T-helper 1 cell (primary cell): ENCODE measurements around the gene RFTN2.
"Not testable (repeated sequence)": the region's sequence is repeated elsewhere in the genome, so short reads cannot be mapped to it uniquely, and the experiment has no call there.

Experiments
- DNase-seq, 5 donors: peaks; one replicate each; pipeline ENCODE4 v3.0.0-alpha.2; 2012 to 2020
- total RNA-seq, 4 donors: gene quantifications; one replicate each; lab custom pipeline; 2026; lab: John Stamatoyannopoulos, UW

The RFTN2 gene, protein sequence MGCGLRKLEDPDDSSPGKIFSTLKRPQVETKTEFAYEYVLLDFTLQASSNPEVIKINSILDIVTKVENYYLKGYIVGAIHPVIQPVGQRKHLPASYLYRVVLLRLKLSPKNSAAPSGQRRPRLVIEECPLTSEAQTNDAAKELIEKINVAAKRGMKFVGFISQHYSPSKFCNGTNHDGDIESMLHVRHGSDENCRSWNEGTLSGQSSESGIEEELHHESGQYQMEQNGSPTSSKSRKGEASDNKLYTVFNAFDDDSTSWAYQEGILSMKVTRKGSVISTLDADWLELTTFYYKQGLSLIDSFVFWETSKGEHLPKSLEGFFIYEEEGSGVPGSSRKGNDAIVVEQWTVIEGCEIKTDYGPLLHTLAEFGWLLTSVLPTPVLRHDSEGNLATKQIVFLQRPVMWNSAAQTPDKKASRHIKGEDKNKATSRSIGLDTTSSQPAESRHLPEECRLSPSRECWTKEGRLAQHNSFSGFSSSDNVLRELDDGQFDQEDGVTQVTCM
- total RNA-seq, result 0 to 0.12 (median 0.04) reads per million in 4 donors

DNA sequence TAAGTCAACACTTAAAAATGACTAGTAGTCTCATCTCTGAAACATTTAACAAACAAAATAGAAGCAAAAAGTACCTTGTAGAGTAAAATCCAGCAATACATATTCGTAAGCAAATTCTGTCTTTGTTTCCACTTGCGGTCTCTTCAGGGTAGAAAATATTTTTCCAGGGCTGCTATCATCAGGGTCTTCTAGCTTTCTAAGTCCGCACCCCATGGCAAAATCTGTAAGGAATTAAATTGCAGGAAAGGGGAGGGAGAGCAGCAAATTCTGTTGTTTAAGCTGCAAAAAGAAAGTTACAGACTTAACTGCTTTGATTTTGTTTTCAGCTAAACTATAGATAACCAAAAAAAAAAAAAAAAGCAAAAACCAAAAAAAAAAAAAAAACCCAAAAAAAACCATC, at the start of gene RFTN2:
RFTN2 (minus strand) TSS at position 342 of the 400 bp plus-strand sequence; CDS start at position 213, 129 bp downstream.
- no peak for DNase-seq

DNA sequence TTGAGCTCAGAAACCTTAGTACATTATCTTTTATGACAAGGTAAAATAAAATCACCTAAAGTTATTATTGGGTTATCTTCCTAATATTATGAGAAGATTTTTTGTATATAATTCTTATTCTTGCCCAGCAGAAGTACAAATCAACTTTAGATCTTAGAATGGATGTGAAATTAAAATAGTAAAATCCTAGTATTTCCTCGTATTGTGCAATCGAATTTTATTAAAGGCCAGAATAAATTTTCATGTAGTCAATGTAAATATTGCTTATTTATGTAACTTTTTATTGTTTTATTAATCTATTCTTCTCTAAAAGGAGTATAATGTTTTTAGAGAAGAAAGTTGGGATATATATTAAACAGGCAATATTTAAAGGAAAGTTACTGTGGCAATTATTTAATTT, 42.5 kb upstream of the RFTN2 start:
- DNase-seq, result no peak

GRCh38 chr2:197713271-197713670, 37.9 kb upstream of the RFTN2 start:
- no peak for DNase-seq

DNA sequence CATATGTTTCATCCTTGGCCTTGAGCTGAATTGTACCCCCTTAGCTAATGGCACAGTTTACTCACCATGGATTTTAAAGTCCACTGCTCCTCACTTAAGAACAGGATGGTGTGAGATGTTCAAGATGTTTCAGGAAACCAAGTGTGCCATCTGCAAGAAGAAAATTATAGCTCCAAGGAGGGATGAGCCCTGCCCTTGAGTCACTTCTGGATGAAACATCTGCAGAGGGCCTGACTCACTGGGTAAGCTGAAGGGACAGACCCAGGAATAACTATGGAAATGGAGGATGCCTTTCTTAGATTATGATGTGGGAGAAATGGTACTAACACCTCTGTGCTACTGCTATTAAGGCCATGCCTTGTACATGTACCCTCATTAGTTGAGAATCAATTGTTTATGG, 36.2 kb upstream of the RFTN2 start:
- no peak for DNase-seq

DNA sequence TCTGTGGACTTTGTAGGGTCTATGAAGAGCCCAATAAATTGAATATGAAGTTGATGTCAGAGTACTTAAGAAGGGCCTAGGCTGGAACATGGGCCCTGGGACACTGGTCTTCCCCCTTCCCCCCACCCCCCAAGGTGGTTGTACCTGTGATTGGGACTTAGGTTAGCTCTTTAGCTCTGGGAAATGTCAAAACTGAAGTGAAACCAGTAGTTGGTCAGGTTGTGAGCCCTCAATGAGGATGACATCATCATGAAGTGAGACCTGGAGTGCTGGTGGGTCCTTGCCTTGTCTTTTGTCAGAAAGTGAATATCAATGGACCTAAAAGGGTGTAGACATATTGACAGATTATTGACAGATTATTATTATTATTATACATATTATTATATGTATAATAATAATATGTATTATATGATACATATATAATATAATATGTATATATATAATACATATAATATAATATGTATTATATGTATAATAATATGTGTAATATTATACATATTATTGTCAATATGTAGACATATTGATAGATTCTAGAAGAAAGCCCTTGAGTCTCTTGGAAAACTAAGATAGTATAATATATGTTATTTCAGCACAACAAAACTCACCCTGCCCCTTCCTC, 35.1 kb upstream of the RFTN2 start:
- peak in 1 of 5 donors; percentile 49 for DNase-seq

DNA sequence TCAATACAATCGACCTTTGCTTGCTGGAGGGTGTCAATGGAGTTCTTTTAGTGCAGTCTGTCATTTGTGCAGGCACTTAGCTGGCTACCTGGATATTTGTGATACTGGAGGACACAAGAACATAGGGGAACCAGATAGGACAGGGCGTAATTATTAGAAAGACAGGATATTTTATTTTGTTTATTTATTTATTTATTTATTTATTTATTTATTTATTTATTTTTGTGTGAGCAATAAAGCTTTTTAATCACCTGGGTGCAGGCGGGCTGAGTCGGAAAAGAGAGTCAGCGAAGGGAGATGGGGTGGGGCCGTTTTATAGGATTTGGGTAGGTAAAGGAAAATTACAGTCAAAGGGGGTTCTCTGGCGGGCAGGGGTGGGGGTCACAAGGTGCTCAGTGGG, 33.8 kb upstream of the RFTN2 start:
- not testable (repeated sequence) for DNase-seq

- no peak for DNase-seq
These were observed 32.9 kb upstream of the RFTN2 start for GRCh38 chr2:197708331-197708730.

DNA sequence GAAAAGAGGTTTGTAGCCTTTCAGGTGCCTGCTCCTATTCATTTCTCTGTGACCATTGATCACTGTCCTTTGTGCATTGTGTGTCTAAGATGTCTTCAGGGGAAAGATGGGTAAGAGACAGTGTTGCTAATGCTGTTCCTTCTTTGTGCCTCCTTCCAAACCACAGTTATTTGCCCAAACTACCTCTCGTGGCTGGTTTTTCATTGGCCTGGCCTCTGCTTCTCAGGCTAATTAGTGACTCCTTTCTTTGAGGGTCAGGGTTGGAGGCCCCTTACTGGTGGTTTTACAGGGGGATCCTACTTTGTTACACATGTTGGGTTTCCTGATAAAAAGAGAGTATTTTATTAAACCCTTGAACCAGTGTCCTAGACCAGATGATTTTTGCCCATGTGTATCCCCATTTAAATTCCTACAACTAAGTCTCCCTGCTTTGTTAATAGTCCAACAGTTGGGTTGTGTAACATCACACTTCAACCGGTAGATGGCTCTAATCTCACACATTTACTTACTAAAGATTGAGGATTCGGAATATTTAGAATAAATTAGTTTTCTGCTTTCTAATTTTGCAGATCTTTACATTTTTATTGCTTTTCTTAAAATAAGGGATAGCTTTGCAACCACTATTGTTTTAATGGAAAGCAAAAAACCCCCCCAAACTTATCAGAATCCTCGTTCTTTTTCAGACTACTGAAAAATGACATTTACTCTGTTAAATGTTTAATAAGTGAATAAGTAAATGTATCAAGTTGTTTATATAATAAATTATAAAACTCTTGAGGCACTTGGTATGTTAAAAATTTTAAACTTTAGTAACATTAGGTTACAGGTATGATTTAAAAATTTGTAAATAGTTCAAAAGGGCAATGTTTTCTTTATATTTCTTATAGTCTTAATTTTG, 32.2 kb upstream of the RFTN2 start:
- DNase-seq, result peak in 1 of 5 donors; percentile 40

- DNase-seq, result no peak
These were observed 31.4 kb upstream of the RFTN2 start for GRCh38 chr2:197706839-197707207.

- DNase-seq, result peak in 2 of 5 donors; percentile 9 to 29
These were observed 30.8 kb upstream of the RFTN2 start for GRCh38 chr2:197705912-197706838.

DNA sequence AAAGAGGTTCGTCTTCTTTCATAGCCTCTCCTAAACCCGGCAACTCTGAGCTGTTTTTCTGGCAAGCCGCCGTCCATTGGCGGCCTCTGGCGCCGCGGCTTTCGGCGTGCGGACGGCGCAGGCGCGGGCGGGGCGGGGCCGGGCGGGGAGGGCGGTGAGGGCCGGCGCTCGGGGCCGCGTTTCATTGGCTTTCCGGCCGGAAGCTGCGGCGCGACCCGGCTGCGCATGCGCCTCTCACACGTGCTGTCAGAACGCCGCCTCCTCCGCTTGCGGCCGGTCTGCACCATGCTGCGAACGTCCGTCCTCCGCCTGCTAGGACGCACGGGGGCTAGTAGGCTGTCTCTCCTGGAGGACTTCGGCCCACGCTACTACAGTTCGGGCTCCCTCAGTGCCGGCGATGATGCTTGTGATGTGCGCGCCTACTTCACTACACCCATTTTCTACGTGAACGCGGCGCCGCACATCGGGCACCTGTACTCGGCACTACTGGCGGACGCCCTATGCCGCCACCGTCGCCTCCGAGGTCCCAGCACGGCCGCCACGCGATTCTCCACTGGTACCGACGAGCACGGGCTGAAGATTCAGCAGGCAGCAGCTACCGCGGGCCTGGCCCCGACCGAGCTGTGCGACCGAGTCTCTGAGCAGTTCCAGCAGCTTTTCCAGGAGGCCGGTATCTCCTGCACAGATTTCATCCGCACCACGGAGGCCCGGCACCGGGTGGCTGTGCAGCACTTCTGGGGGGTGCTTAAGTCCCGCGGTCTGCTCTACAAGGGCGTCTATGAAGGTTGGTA, 29.9 kb upstream of the RFTN2 start, which contains the start of gene MARS2:
MARS2 (plus strand) TSS at position 249 of the 791 bp plus-strand sequence; CDS start at position 286, 37 bp downstream.
- peak; percentile 88 to 95 (median 89) for DNase-seq

DNA sequence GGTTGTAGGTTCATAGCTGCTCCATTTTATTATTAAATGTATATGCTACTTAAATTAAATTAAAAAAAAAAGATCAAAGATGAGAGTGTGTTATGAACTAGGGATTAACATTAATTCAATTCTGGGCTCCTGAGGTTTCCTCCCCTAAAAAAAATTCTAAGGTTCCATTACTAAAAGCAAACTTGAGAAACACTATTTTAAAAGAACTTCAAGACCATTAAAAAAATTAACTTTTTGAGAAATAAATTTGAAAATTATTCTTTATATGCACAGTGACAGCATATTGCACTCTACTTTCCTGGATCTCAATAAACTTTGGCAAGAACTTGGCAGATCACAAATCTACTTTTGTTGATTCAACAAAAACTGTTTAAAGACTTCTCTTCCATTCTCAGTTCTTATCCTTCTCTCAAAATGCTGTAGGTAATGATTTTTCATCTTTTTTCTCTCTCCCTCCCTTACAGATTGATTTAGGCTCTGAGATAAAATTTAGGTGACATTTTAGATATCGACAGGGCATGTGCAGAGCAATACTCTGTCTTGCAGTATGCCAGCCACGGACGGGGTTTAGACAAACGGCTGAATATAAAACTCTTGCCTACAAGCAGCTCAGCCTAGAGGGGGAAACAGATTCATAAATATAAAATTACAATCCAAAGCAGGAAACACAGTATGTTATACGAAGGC, 29.2 kb upstream of the RFTN2 start:
- DNase-seq, result no peak

GRCh38 chr2:197700960-197701359, 25.6 kb upstream of the RFTN2 start:
- DNase-seq, result peak in 1 of 5 donors; percentile 25

GRCh38 chr2:197699724-197700123, 24.3 kb upstream of the RFTN2 start:
- not testable (repeated sequence) for DNase-seq

DNA sequence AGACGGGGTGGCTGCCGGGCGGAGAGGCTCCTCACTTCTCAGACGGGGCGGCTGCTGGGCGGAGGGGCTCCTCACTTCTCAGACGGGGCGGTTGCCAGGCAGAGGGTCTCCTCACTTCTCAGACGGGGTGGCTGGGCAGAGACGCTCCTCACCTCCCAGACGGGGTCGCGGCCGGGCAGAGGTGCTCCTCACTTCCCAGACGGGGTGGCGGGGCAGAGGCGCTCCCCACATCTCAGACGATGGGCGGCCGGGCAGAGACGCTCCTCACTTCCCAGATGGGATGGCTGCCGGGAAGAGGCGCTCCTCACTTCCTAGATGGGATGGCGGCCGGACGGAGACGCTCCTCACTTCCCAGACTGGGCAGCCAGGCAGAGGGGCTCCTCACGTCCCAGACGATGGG, 21.2 kb upstream of the RFTN2 start:
- DNase-seq, result not testable (repeated sequence)

DNA sequence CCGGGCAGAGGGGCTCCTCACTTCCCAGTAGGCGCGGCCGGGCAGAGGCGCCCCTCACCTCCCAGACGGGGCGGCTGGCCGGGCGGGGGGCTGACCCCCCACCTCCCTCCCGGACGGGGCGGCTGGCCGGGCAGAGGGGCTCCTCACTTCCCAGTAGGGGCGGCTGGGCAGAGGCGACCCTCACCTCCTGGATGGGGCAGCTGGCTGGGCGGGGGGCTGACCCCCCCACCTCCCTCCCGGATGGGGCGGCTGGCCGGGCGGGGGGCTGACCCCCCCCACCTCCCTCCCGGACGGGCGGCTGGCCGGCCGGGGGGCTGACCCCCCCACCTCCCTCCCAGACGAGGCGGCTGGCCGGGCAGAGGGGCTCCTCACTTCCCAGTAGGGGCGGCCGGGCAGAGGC, 20.6 kb upstream of the RFTN2 start:
- DNase-seq, result not testable (repeated sequence)

GRCh38 chr2:197695206-197695605, 19.8 kb upstream of the RFTN2 start:
- DNase-seq, result not testable (repeated sequence)

DNA sequence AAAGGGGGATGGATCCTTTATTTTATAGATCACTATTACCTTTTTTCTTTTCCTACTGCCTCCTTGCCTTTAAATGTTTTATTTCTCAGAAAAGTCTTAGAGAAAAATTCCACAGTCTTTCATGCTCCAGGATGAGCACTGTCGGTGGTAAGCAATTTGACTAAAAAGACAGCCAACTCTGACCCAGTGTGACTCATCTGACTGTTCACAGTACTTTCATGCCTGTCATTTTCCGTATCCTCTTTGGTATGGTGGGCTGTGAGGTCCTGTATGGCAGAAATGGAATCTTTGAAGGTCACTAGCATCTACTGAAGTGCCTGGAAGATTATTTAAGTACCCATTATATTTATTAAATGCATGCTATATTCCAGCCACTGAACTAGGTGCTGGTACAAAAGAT, 2.1 kb upstream of the RFTN2 start:
- no peak for DNase-seq

GRCh38 chr2:197677056-197677455, 1.7 kb upstream of the RFTN2 start:
- no peak for DNase-seq

GRCh38 chr2:197675711-197676188, 363 bp upstream of the RFTN2 start:
- DNase-seq, result no peak
